ENCODE results near the gene PPP1R13B.

DNA sequence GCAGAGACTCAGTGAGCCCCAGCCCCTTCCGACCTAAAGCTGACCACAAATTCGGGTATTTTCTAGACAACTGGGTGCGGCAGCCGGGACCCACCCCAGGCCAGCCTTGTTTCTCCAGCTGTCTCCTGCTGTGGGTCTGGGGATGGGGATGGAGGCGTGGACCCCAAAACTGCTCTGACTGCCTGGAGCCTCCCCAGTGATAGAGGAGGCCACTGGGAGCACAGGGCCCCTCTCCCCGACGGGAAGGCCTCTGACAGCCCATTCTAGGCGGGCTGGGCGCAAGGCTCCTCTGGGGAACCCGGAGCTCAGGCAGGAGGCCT, 42.6 kb upstream of the PPP1R13B start:
- TF ChIP-seq, protein P1, sequence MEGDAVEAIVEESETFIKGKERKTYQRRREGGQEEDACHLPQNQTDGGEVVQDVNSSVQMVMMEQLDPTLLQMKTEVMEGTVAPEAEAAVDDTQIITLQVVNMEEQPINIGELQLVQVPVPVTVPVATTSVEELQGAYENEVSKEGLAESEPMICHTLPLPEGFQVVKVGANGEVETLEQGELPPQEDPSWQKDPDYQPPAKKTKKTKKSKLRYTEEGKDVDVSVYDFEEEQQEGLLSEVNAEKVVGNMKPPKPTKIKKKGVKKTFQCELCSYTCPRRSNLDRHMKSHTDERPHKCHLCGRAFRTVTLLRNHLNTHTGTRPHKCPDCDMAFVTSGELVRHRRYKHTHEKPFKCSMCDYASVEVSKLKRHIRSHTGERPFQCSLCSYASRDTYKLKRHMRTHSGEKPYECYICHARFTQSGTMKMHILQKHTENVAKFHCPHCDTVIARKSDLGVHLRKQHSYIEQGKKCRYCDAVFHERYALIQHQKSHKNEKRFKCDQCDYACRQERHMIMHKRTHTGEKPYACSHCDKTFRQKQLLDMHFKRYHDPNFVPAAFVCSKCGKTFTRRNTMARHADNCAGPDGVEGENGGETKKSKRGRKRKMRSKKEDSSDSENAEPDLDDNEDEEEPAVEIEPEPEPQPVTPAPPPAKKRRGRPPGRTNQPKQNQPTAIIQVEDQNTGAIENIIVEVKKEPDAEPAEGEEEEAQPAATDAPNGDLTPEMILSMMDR (IDR thresholded peaks at IDR 0.05) = no peak
- TF ChIP-seq POLR2AphosphoS5 (IDR thresholded peaks at IDR 0.05; ENCODE audit: low read depth, low read length) = no peak
- no peak for TF ChIP-seq SIN3A (IDR thresholded peaks at IDR 0.05; ENCODE audit: borderline replicate concordance, insufficient read depth, low read depth, low read length)
